ENCODE measurements around the gene SCEL.
"Not testable (repeated sequence)": the region's sequence is repeated elsewhere in the genome, so short reads cannot be mapped to it uniquely, and the experiment has no call there.

The SCEL gene

DNA sequence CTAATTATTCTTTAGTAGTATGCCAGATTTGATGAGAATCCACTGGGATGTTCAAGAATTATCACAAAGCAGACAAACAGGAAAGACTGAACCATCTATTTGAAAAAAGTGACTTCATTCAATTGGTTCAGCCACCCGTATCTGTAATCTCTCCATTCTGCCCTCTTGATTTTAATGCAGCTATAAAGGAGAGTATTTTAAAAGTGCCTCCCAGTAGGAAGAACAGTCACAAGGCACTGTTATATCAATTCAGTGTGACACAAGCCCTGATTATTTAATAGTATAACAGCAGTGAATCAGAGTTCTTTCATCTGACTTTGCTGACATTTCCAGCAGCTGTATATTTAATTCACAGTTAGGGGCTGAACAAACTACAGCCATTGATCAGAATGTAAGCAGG lies 84.6 kb downstream of the SCEL start:
- no peak for DNase-seq
- in situ Hi-C loops (cut with MboI; ENCODE audit: low pct_unique_long_range_greater_than_20kb, low sequenced_read_pairs): no loop called here

DNA sequence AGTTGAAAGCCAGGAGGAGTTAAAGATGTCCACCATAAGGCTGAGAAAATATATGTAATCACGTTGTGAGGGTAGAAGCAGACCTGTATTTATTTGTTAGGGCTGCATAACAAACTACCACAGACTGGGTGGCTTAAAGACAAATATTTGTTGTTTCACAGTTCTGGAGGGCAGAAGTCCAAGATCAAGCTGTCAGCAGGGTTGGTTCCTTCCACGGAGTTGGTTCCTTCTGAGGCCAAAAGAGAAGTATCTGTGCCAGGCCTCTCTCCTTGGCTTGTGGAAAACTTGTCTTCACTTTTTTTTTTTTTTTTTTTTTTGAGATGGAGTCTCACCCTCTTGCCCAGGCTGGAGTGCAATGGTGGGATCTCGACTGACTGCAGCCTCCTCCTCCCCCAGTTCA lies 88.3 kb downstream of the SCEL start:
- in situ Hi-C loops (cut with MboI; ENCODE audit: low pct_unique_long_range_greater_than_20kb, low sequenced_read_pairs): no loop called here
- DNase-seq: no peak

DNA sequence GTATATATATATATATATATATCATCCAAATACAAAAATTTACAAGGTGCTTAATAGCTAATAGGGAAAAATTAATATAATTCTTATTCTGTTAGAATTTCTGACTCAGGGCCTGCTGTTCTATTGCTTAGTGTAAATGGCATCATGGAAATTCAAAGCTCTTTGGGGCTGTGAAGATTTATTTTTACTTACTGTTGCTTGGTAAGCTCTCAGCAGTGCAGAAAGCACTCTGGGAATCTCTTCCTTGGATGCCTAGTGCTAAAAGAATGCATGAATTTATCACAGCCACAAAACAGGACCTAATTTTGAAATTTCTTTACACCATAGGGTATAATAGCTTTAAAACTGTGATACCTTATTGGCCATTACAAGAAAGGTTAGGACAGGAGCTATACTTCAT lies 92.7 kb downstream of the SCEL start:
- in situ Hi-C loops (cut with MboI; ENCODE audit: low pct_unique_long_range_greater_than_20kb, low sequenced_read_pairs): no loop called here
- no peak for DNase-seq

DNA sequence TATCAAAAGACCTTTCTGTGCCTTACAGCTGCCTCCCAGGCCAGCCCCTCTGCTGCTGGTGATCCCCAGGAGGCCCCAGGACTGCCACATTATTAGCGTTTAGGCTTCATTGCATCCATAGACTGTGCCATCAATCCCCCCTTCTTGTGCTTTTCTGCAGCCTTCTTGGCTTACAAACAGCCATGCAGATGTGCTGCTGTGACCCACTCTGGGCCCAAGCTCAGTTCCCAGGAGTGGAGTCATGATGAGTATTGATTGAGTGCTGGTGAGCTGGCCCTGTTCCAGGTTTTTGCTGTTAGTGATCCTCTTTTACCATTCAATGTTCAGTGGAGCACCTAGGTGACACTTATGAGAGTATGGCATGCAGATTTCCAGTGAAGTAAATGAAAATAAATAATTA lies 102.1 kb downstream of the SCEL start:
- in situ Hi-C loops (cut with MboI; ENCODE audit: low pct_unique_long_range_greater_than_20kb, low sequenced_read_pairs): no loop called here
- no peak for DNase-seq

DNA sequence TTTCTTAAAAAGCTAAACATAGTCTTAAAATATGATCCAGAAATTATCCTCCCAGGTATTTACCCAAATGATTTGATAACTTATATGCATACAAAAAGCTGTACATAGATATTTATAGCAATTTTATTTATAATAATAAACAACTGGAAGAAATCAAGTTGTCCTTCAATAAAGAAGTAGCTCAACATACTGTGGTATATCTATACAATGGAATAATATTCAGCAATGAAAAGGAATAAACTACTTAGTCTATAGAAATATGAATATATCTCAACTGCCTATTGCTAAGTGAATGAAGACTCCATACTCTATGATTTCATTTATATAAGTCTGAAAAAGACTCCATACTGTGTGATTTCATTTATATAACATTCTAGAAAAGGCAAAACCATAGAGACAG lies 114.9 kb downstream of the SCEL start:
- in situ Hi-C loops (cut with MboI; ENCODE audit: low pct_unique_long_range_greater_than_20kb, low sequenced_read_pairs): no loop called here

DNA sequence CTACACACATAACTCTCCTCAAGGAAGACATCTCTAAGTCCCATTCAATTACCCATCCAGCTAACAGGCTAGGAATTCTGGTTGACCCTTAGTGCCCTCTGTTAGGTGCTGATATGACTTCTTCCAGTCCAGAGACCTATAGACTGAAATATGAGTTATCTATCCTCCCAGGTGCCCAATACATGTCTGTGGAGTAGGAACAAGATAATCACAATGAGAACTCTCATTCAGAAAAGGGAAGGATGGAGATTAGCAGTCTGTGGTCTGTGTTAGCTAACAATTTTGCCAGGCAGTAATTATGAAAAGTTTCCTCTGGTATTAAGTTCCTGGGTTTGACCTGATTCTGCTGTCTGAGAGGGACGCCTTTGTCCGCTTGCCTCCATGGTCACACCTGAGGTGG lies 117.8 kb downstream of the SCEL start:
- in situ Hi-C loops (cut with MboI; ENCODE audit: low pct_unique_long_range_greater_than_20kb, low sequenced_read_pairs): no loop called here
- DNase-seq: no peak

More for the DNA sequence above, 114.9 kb downstream of the SCEL start:
- DNase-seq: no peak

DNA sequence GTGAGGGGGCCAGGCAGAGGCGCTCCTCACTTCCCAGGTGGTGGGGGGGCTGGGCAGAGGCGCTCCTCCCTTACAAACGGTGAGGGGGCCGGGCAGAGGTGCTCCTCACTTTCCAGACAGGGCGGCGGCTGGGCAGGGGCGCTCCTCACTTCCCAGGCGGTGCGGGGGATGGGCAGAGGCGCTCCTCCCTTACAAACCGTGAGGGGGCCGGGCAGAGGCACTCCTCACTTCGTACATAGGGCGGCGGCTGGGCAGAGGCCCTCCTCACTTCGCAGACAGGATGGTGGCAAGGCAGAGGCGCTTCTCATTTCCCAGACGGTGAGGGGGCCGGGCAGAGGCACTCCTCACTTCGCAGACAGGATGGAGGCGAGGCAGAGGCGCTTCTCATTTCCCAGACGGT lies 124.5 kb downstream of the SCEL start:
- in situ Hi-C loops (cut with MboI; ENCODE audit: low pct_unique_long_range_greater_than_20kb, low sequenced_read_pairs); DNase-seq: not testable (repeated sequence)

DNA sequence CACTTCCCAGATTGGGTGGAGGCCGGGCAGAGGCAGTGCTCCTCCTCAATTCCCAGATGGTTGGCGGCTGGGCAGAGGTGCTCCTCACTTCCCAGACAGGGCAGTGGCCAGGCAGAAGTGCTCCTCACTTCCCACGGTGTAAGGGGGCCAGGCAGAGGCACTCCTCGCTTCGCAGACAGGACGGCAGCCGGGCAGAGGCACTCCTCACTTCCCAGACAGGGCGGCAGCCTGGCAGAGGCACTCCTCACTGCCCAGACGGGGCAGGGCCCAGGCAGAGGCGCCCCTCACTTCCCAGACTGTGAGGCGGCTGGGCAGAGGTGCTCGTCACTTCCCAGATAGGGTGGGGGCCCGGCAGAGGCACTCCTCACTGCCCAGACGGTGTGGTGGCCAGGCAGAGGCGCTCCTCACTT lies 125.3 kb downstream of the SCEL start:
- in situ Hi-C loops (cut with MboI; ENCODE audit: low pct_unique_long_range_greater_than_20kb, low sequenced_read_pairs): no loop called here
- no peak for DNase-seq

DNA sequence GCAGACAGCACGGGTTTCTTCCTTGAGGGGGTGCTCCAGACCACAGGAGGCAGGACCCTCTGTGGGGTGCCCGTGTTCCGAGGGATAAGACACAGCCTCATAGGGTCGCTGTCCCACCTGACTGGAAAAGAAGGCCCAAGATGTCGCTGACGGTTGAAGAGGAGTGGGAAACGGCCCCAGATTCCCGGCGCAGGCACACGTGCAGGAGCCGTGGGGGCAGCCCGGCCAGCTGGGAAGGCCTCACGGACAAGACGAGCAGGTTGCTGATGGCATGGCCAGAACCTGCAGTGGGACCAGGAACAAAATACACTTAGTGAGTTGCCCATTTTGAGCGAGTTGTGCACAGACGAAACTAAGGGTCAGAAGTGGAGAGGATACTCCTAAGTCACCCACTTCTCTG lies 126.8 kb downstream of the SCEL start:
- DNase-seq; in situ Hi-C loops (cut with MboI; ENCODE audit: low pct_unique_long_range_greater_than_20kb, low sequenced_read_pairs): not testable (repeated sequence)

DNA sequence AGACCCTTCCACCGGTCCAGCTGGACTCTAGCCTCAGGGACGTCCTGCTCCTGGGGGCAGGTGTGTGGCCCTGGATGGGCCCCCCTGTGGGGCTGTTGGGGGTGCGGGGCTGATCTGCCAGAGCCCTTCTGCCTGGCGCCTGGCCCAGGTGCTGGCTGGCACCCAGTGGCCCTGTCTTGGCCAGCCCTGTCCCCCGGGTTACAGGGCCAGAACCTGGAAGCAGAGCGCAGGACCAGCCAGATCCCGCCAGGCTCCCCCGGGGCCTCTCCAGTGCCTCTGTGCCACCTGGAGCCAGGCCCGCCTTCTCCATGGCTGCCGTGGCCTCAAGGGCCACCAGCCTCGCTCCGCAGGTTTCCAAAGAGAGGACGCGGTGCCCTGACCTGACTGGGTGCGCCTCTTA lies 127.3 kb downstream of the SCEL start:
- in situ Hi-C loops (cut with MboI; ENCODE audit: low pct_unique_long_range_greater_than_20kb, low sequenced_read_pairs); DNase-seq: not testable (repeated sequence)

DNA sequence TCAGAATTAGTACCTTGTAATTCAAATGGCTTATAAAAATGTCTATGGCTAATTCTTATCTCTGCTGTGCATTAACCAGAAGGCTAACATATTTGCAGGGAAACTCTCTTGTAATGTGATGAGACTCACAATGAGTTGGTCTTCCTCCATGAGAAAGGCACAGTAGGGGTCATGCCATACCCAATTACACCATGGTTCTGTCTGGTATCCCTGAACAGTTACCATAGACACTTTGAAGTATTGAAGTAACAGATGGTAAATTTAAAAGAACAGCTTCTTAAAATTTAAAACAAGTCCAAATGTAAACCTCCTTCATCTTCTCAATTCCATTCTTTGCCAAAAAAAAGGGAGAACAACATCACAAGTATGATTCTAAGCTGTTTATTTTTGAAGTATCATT lies 139.3 kb downstream of the SCEL start:
- DNase-seq: no peak
- in situ Hi-C loops (cut with MboI; ENCODE audit: low pct_unique_long_range_greater_than_20kb, low sequenced_read_pairs): no loop called here

DNA sequence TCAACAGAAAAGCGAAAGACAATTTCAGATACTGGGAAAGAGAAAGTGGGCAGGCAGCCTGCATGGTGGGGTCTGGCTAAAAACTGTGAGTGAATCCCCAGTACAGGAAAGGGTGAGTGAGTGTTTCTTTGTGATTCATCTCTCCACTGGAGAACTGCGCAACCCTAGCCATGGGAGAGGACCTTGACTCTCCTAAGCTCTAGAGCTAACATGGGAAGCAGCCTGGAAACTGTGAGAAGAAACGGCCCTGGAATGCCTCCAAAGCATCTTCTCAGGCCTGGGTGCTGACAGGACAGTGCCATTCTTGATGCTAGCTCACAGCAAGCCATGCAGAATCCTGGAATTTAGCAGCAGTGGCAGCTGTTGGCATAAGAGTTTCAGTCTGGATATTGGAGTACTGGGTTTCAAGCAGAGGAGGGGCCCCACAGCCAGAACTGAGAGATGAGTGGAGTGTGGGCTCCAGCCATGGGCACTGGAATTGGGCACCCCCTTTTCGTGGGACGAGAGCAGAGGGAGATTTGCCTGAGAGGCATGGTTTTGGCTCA lies 143.3 kb downstream of the SCEL start:
- in situ Hi-C loops (cut with MboI; ENCODE audit: low pct_unique_long_range_greater_than_20kb, low sequenced_read_pairs): no loop called here
- no peak for DNase-seq

DNA sequence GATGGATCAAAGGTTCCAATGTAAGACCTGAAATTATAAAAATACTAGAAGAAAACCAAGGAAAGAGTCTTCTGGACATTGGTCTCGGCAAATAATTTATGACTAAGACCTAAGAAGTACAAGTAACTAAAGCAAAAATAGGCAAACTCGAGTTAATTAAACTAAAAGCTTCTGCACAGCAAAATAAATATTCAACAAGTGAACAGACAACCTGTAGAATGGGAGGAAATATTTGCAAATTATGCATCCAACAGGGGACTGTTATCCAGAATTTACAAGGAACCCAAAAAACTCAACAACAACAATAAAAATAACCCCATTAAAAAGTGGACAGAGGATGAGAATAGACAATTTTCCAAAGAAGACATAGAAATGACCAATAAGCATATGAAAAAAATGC lies 152.3 kb downstream of the SCEL start:
- in situ Hi-C loops (cut with MboI; ENCODE audit: low pct_unique_long_range_greater_than_20kb, low sequenced_read_pairs): no loop called here
- no peak for DNase-seq

DNA sequence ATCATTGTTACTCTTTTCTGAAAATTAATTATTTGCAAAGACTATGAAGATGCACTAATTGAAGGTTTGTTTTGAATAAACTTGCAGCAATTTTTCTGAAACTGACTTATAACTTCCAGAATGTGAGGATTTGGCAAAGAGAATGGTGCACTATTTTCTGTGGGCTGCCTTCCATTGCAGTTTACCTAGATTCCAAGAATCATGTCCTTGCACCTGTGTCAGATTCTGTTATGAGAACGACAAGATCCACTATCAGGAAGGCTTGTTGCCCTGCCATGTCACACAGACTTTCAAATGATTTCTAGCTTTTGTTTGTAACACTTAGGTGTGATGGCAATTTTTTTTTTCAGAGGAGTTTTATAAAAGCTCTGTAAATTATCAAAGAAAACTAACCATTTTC lies 156.4 kb downstream of the SCEL start:
- in situ Hi-C loops (cut with MboI; ENCODE audit: low pct_unique_long_range_greater_than_20kb, low sequenced_read_pairs): no loop called here
- no peak for DNase-seq

DNA sequence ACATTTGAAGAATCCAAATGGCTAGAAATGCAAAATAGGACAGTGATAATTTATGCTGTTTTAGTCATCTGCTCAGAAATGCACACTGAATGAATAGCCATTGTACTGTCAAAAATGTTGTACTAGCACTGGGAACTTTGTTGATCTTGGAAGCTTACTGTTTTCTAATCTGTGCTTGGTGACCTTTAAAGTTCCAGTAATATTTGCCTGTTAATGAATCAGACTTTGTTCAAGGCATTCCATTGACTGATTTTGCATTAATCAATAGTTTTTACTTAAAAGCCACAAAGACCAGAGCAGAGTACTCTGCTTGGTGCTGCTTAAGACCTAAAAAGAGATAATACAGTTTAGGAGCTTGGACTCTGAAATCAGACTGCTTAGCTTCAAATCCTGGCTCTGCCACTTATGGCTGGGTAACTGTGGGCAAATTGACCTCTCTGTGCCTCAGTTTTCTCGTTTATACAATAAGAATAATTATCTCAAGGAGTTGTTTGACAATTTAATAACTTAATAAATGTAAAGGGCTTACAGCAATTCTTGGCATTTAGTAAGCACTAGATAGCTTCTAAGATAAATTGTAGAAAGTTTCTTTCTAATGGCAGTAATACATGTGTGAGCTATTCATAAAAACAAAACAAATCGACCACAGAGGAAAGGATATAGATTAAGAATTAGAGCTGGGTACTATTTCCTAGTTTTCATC lies 157.4 kb downstream of the SCEL start:
- no peak for DNase-seq
- in situ Hi-C loops (cut with MboI; ENCODE audit: low pct_unique_long_range_greater_than_20kb, low sequenced_read_pairs): no loop called here

DNA sequence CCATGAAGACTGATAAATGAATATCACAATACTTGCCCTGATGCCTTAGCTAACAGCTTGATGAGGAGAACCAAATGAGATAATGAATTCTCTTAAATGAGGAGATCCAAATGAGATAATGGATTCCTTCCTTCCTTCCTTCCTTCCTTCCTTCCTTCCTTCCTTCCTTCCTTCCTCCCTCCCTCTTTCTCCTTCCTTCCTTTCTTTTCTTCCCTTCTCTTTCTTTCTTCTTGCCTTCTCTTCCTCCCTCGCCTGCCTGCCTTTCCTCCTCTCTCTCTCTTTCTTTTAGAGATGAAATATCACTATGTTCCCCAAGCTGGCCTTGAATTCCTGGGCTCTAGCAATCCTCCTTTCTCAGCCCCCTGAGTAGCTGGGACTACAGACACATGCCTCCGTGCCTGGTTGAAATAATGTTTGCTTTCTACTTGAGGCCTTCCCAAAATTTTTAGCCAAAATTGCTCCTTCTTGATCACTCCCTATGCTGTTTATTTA lies 158.0 kb downstream of the SCEL start:
- in situ Hi-C loops (cut with MboI; ENCODE audit: low pct_unique_long_range_greater_than_20kb, low sequenced_read_pairs): no loop called here
- DNase-seq: no peak
